Prostate gland (tissue), 2 donors: ENCODE measurements around the gene COX20.

Source experiments
- POLR2AphosphoS5 ChIP-seq: sonication (generic); formaldehyde crosslinking; IDR thresholded peaks from one replicate; pipeline ENCODE4 v1.6.1; 2017; ENCODE audit warnings: antibody characterized with exemption
- TF ChIP-seq, protein P1 (sequence below), 4 experiments: fragments of 200-600 bp in 2 of 4; fragments of 450-650 bp in 2 of 4; sonication (generic) in 2 of 4; IDR thresholded peaks; 1 replicate in 3 of 4; 2 replicates in 1 of 4; pipeline ENCODE4 v1.5.1; 2016 to 2019; ENCODE audit warnings: antibody characterized with exemption in 4 of 4, mild to moderate bottlenecking in 2 of 4, moderate library complexity in 2 of 4

DNA sequence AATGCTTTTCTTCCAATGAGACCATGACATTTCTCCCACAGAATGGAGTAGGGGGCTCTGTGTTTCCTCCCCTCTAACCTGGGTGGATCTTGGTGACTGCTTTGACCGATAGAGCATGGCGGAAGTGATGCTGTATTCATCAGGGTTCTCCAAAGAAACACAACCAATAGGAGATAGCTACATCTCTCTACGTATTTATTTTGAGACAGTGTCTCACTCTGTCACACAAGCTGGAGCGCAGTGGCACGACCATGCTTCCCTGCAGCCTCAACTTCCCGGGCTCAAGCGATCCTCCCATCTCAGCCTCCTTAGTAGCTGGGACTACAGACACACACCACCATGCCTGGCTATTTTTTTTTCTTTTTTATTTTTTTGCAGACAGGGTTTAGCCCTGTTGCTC, 58.4 kb downstream of the COX20 start:
- TF ChIP-seq, protein P1, sequence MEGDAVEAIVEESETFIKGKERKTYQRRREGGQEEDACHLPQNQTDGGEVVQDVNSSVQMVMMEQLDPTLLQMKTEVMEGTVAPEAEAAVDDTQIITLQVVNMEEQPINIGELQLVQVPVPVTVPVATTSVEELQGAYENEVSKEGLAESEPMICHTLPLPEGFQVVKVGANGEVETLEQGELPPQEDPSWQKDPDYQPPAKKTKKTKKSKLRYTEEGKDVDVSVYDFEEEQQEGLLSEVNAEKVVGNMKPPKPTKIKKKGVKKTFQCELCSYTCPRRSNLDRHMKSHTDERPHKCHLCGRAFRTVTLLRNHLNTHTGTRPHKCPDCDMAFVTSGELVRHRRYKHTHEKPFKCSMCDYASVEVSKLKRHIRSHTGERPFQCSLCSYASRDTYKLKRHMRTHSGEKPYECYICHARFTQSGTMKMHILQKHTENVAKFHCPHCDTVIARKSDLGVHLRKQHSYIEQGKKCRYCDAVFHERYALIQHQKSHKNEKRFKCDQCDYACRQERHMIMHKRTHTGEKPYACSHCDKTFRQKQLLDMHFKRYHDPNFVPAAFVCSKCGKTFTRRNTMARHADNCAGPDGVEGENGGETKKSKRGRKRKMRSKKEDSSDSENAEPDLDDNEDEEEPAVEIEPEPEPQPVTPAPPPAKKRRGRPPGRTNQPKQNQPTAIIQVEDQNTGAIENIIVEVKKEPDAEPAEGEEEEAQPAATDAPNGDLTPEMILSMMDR (IDR thresholded peaks at IDR 0.05), result no peak
- TF ChIP-seq POLR2AphosphoS5, result no peak
